Right lobe of liver (tissue), 6 donors: Measurements from ENCODE around the gene GLIS1. TPM values are rescaled to one million over a fixed set of nuclear protein-coding genes. Genes with fewer than 3 reads are reported as not detected.
A peak's percentile ranks its signal among the peaks of the same experiment; 100 is the strongest.

Experiments used
- ATAC-seq, 4 donors: fragments of 200-7000 bp; cut with Tn5 transposase; one replicate each; pipeline ENCODE4 v1.9.1; 2020; ENCODE audit warnings: mild to moderate bottlenecking in 4 of 4, moderate library complexity in 4 of 4
- DNase-seq, 3 donors: peaks; one replicate each; pipeline ENCODE4 v3.0.0-alpha.2; 2020
- H3K27ac ChIP-seq, 3 donors: fragments of 200-600 bp; one replicate each; pipeline ENCODE4 v1.8.0; 2022
- H3K27me3 ChIP-seq, 2 donors: fragments of 200-600 bp; one replicate each; pipeline ENCODE4 v1.8.0; 2022
- H3K36me3 ChIP-seq, 4 donors: fragments of 200-600 bp; sonication (generic) in 1 of 4; one replicate each; pipeline versions ENCODE4 v1.5.1 to v1.8.0; 2017 to 2022; ENCODE audit warnings: control low read depth in 1 of 4
- H3K4me1 ChIP-seq, 4 donors: fragments of 200-600 bp; sonication (generic) in 1 of 4; one replicate each; pipeline versions ENCODE4 v1.5.1 to v1.8.0; 2017 to 2022; ENCODE audit warnings: control low read depth in 1 of 4
- H3K4me3 ChIP-seq, 3 donors: fragments of 200-600 bp; one replicate each; pipeline ENCODE4 v1.8.0; 2022
- H3K9me3 ChIP-seq, 4 donors: fragments of 200-600 bp; sonication (generic) in 1 of 4; one replicate each; pipeline versions ENCODE4 v1.5.1 to v1.8.0; 2017 to 2022; ENCODE audit warnings: control low read depth in 1 of 4
- CTCF ChIP-seq, 4 donors: fragments of 200-600 bp in 3 of 4; fragments of 450-650 bp in 1 of 4; IDR thresholded peaks; one replicate each; pipeline versions ENCODE4 v1.5.1 to v1.8.0; 2016 to 2022; ENCODE audit warnings: antibody characterized with exemption in 4 of 4, mild to moderate bottlenecking in 2 of 4
- POLR2A ChIP-seq: fragments of 450-650 bp; IDR thresholded peaks from one replicate; pipeline ENCODE4 v1.6.1; 2017; ENCODE audit warnings: antibody characterized with exemption, mild to moderate bottlenecking
- WGBS: methylation state at CpG from one replicate; pipeline ENCODE4 v1.1.6; 2018; ENCODE audit warnings: low coverage, low lambda C conversion rate; ENCODE audit not compliant: insufficient coverage; ENCODE audit errors: missing lambda C conversion rate; 5-methylcytosine and 5-hydroxymethylcytosine counted together
- intact Hi-C, 2 donors: fragments of 100-400 bp; cut with DNase I; formaldehyde crosslinking; loops; one replicate each; pipeline versions ENCODE4 v1.11.2 to v1.14.1; 2022
- total RNA-seq, 6 experiments: library from RNA; depleted of rRNA in 2 of 6; stranded (reverse); fragments of >200 nt in 2 of 6; fragmentation: NEBNext Ultra II Directional in 3 of 6; extraction: Animal tissue kit (Norgen Biotek cat#: 25700) in 3 of 6; gene quantifications; one replicate each; pipeline versions ENCODE4 v1.1.0 to v1.2.4, GENCODE V29; 2016 to 2023
- donor health status: DM: no; HTN: yes; CAD: no.
- donor health status: DM: no; HTN: no; CAD: no.
- donor health status: DM: no; HTN: no; CAD: no.
- donor health status: DM: no; HTN: yes; CAD: no.
- donor health status: DM: no; HTN: yes; CAD: no.

Gene GLIS1
- total RNA-seq, 6 experiments from 2014 or later = not detected

GRCh38 chr1:53561503-53562105 is 177.4 kb downstream of the GLIS1 start:
- intact Hi-C loops = no loop called here
- Histone ChIP-seq H3K4me1 (no peaks in the 10 kb centered on the region), H3K27me3 (no peaks in the 10 kb centered on the region), H3K9me3 (no peaks in the 10 kb centered on the region), H3K4me3 (no peak overlapping the region), H3K36me3 (no peaks in the 10 kb centered on the region), H3K27ac (no peak overlapping the region)
- ATAC-seq = no peak
- TF ChIP-seq CTCF (IDR thresholded peaks at IDR 0.05) = no peak
- WGBS = 69% methylated on average over 8 of the region's 11 CpGs
- peak; percentile 5 to 31 (median 26) for DNase-seq

- ATAC-seq (peak in 1 of 4 donors; percentile 17), DNase-seq (peak; percentile 8 to 33 (median 32))
- TF ChIP-seq CTCF (IDR thresholded peaks at IDR 0.05) (no peak), POLR2A (no peak)
- WGBS = 60% methylated on average over 4 of the region's 15 CpGs
- Histone ChIP-seq H3K4me3 (no peak overlapping the region), H3K27ac (no peak overlapping the region), H3K27me3 (no peaks in the 10 kb centered on the region), H3K9me3 (no peaks in the 10 kb centered on the region), H3K36me3 (no peaks in the 10 kb centered on the region), H3K4me1 (no peaks in the 10 kb centered on the region)
- intact Hi-C loops = no loop called here
Observed at GRCh38 chr1:53560581-53561502, 178.1 kb downstream of the GLIS1 start.

DNA sequence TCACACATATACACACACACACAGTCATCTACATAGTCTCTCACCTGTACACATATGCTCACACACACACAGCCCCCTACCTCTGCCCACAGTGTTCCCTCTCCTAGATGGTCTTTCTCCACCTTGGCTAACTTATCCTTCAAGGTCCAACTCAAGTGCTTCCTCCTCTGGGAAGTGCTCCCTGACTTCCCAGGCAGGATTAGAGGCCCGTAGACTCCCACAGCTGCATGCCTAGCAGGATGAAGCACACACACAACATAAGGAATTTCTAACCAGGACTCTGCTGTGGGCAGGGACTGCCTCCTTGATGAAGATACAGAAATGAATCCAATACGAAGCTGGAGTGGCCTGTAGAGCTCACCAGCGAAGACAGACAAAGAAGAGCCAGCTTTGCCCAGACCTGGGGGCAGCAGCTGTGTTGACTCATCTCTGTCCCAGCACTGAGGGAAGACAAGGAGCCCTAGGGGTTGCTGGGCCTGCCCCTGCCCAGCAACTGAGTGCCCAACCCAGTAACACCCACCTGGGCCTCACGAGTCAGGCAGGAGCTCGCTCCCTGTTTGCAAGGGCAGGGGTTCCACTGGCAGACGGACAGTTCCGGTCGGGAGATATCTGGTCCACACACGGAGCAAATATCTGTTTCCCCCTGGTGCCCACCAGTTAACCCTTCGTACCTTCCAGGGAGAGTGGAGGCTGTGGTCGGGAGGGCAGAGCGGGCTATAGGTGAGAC is 178.9 kb downstream of the GLIS1 start:
- WGBS = 88% methylated on average over 2 of the region's 12 CpGs
- no peaks in the 10 kb centered on the region for H3K4me1 ChIP-seq
- no peak overlapping the region for H3K4me3 ChIP-seq
- TF ChIP-seq POLR2A = no peak
- no peak for TF ChIP-seq CTCF (IDR thresholded peaks at IDR 0.05)
- intact Hi-C loops = no loop called here
- no peaks in the 10 kb centered on the region for H3K36me3 ChIP-seq
- no peak overlapping the region for H3K27ac ChIP-seq
- no peaks in the 10 kb centered on the region for H3K27me3 ChIP-seq
- no peaks in the 10 kb centered on the region for H3K9me3 ChIP-seq
- ATAC-seq (peak in 1 of 4 donors; percentile 9), DNase-seq (peak in 2 of 3 donors; percentile 37 to 43)

GRCh38 chr1:53559391-53559815 is 179.6 kb downstream of the GLIS1 start:
- H3K27ac ChIP-seq = no peak overlapping the region
- no peaks in the 10 kb centered on the region for H3K9me3 ChIP-seq
- ATAC-seq (peak in 1 of 4 donors; percentile 10), DNase-seq (peak; percentile 9 to 37 (median 35))
- H3K4me1 ChIP-seq = no peaks in the 10 kb centered on the region
- H3K27me3 ChIP-seq = no peaks in the 10 kb centered on the region
- WGBS = 64% methylated on average over 3 of the region's 13 CpGs
- intact Hi-C loops = no loop called here
- H3K4me3 ChIP-seq = no peak overlapping the region
- H3K36me3 ChIP-seq = no peaks in the 10 kb centered on the region
- TF ChIP-seq POLR2A = no peak
- TF ChIP-seq CTCF (IDR thresholded peaks at IDR 0.05) = no peak
